NCI-H187 (cell line): ENCODE measurements around the gene LRRC8B.

Source experiments
- DNase-seq, 2 experiments: peaks; one replicate each; lab custom pipeline; 2025; lab: John Stamatoyannopoulos, UW

The LRRC8B gene

DNA sequence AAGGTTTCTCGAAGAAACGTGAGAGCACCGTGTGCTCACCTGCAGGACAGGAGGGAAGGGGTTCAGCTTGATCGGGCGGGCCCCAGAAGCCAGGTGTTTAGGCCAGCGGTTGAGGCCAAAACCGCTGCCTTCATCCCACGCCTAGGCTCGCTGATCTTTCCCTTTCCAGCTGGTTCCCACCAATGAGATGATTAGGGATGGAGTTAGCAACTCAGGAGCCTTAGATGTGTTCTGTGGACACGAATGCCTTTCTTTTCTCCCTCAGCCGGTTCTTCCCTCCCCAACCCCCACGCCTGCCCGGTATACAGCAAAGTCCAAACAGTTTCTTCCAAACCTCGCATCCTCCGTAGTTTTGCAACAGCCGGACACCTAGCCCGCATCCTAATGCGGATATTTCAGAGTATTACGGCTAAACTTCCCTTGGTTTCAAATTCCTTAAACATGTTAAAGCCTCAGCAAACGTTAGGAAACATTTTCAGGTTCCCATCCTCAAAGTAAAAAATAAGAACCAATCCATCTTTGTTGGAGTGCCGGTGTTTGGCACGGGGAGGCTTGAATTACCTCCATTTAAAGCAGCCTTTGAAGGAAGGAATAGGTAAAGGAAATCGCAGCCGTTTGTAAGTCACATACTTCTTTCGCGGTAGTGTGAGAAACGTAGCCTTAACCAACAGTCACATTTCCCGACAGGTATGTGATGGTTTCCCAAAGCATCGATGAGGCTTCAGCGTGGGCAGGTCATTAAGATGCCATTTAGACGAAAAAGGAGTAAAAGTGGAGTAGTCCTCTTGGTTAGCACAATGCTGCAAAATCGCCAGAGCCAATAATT lies 109.4 kb downstream of the LRRC8B start:
- DNase-seq = no peak

DNA sequence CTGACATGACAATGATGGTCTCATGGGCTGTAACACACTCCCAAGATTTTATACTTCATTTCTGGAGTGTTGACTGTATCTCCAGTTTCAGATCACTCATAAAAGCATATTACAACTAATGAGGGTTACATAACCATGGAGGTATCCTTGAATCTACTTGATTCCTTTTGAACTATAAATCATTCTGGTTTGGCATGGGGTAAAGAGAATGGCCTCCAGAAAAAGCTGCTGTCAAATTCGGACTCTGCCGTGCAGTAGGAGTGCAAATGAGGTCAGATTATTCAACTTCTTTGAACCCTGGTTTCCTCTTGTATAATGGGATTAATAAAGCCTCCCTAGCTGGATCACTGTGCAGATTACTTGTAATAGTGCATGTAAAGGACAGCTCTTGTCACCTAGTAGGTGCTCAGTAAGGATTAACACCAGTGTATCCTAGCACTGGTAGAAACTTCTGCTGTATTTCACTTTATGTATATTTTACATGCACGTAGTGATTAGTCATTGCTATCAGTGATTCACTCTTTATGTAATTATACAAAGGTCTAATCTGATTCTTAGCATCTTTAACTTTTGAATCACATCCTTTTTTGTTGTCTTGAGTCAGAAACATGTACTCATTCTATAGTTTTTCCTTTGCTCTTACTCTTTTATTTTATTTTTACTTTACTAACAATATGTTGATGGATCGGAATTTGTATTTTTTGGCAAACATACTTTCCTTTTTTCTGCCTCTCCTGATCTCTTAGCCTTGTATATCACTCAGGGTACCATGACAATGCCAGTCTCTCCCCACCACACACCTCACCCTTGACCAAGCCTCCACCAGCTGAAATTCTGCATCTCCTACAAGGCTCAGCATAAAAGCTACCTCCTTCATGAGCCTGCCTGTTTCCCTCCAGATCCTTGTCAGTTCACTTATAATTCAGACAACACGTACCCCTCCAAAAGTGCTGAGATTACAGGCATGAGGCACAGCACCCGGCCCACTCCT lies 111.5 kb downstream of the LRRC8B start:
- no peak for DNase-seq

DNA sequence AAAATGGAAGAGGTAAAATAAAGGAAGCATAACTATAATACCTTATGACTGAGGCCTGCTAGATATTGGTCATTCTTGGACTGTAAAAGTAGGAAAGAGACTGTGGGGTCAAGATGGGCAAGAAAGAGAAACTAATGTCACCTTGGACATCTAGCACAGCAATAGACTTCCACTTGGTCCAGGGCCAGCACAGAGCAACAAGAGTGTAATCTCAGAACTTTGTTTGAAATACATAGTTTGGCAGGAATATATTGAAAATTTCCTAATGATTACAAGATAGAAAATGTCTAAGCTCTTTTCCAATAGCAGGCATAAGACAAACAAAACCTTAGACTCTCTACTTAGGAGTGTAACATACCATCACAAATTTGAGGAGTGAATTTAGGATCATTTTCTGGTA lies 112.9 kb downstream of the LRRC8B start:
- no peak for DNase-seq

DNA sequence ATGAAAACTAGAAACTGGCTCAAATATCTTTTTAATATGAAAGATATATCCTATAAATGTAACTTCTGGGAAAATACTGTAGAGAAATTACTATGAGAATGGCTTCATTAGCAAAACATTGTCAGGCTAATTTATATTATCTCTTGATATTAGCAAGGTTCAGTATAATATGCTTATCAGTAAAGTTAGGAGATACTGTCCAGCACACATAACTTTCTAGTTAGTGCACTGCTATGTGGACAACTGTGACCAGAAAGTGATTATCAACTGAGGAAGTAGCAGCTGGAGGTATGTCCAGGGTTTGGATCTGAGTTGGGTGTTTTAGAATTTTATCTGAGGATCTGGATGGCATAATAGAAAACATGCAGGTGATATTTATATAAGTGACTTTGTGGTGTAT lies 115.8 kb downstream of the LRRC8B start:
- no peak for DNase-seq

DNA sequence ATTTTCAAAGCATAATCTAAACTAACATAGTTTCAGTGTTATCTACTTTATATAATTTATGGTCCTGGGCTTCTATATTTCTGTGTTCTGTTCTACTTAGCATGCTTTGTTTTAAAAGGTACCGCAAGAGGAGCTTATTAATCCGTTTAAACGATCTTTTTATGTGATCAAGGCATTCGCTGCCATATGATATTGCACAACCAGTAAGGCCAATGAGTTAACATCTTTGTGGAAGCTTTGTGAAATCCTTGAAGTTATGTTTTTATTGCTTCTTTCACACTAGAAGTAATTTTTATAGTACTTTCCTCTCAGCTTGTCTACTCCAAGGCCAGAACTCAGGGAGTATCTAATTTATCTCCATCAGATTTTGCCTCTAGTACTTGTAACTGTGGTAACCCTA lies 117.2 kb downstream of the LRRC8B start:
- no peak for DNase-seq

DNA sequence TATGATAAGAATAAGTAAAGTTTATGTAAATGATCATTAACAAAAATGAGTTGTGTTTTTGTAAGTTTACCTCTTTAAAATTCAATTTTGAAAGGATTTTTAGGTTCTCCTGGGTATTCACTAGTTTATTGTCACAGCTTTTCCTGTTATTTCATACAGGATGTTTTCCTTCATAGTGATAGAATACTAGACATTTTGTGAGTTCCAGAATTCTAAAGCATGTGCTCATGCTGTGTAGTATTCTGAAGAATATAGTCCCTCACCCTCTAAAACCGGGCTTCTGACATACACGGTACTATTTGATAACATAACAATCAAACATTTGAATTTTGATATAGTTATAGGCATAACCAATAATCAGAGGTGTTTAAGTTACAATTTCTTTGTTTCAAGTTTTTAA lies 118.9 kb downstream of the LRRC8B start:
- no peak for DNase-seq

DNA sequence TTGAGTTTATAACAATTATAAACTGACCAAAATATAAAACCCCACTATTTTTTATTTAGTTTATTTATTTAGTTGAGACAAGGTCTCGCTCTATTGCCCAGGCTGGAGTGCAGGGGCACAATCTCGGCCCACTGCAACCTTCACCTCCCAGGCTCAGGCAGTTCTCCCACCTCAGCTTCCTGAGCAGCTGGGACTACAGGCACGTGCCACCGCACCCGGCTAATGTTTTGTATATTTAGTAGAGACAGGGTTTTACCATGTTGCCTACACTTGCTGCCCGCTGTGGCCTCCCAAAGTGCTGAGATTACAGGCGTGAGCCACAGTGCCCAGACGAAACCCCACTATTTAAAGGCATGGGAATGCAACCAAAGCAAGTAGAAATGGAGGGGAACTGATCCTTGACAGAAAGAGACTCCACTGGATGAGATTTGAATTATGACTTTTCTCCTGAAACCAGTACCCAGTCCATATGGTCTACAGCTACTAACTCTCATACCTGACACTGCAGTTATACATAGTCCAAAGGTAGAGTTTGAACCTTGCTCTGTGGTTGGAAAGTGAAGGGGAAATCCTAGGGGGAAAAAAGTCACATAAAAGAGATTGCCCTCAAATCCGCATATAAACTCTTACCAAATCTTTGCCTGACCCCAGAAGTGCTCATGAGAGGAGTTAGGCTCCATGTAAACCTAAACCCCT lies 119.6 kb downstream of the LRRC8B start:
- no peak for DNase-seq

DNA sequence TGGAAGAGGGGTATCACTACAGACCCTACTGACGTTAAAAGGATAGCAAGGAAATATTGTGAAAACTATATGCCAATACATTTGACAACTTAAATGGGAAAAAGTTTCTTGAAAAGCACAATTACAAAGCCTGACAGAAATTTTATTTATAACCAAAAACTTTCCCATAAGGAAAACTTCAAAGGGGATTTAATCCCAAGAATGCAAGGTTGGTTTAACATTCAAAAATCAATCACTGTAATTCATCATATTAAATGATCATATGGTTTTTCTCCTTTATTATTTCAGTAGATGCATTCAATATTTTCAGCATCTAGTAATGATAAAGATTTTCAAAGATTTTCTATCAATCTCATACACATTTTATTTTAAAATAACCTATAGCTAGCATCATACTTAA lies 121.6 kb downstream of the LRRC8B start:
- no peak for DNase-seq
